GM12878 (cell line): ENCODE results near the gene DAAM1. TPM values are rescaled to one million over a fixed set of nuclear protein-coding genes. Genes with fewer than 3 reads are reported as not detected.

Experiments
- ATAC-seq: fragments of 200-7000 bp; cut with Tn5 transposase; 3 replicates; pipeline ENCODE4 v1.9.1; 2020; ENCODE audit warnings: mild to moderate bottlenecking, moderate library complexity
- BruUV-seq: library from RNA; stranded (reverse); fragments of 400-500 nt; replicated peaks from 2 replicates; lab custom pipeline; 2021; lab: Mats Ljungman, UMichigan
- CTCF ChIA-PET: fragments of 300-600 bp; sonication (Branson Sonifier 250); formaldehyde crosslinking; extraction: SDS; loops from one replicate; lab custom pipeline; 2021; ENCODE audit warnings: inconsistent platforms; lab: Yijun Ruan, JAX
- POLR2A ChIA-PET: fragments of 350-600 bp; formaldehyde crosslinking; extraction: SDS; loops from one replicate; lab custom pipeline; 2021; ENCODE audit warnings: inconsistent platforms; lab: Charles Lee
- RAD21 ChIA-PET: fragments of 300-600 bp; sonication (Branson Sonifier 250); formaldehyde crosslinking; loops from one replicate; lab custom pipeline; 2023; ENCODE audit warnings: antibody characterized with exemption; ENCODE audit not compliant: unreplicated experiment; lab: Charles Lee
- SMC1A ChIA-PET: fragments of 300-600 bp; sonication (Branson Sonifier 250); formaldehyde crosslinking; loops from one replicate; lab custom pipeline; 2023; ENCODE audit not compliant: unreplicated experiment, uncharacterized antibody; lab: Charles Lee
- DNase-seq: peaks from one replicate; pipeline ENCODE4 v3.0.0-alpha.2; 2011; ENCODE audit warnings: low read depth, low spot score
- FAIRE-seq: peaks from 3 replicates; lab custom pipeline; 2011; peaks lifted over from hg19 to GRCh38; lab: Jason Lieb, UNC
- H2AFZ ChIP-seq: 2 replicates; pipeline ENCODE4 v1.6.0; 2011; ENCODE audit warnings: low read depth, low read length, control low read depth; ENCODE audit not compliant: control insufficient read depth
- H3K27ac ChIP-seq: 2 replicates; pipeline ENCODE4 v1.5.1; 2011; ENCODE audit warnings: control low read depth; ENCODE audit not compliant: control insufficient read depth, insufficient read depth
- H3K27me3 ChIP-seq, 2 experiments: replicated peaks in 1 of 2; 2 replicates each; pipeline versions ENCODE4 v1.6.0 to v1.6.1; 2011; ENCODE audit warnings: low read length in 1 of 2; ENCODE audit not compliant: control insufficient read depth in 2 of 2, insufficient read depth in 2 of 2
- H3K36me3 ChIP-seq, 2 experiments: 2 replicates each; pipeline ENCODE4 v1.5.1; 2011; ENCODE audit warnings: low read length in 1 of 2; ENCODE audit not compliant: control insufficient read depth in 2 of 2, insufficient read depth in 2 of 2
- H3K4me1 ChIP-seq: 2 replicates; pipeline ENCODE4 v1.6.1; 2011; ENCODE audit warnings: mild to moderate bottlenecking, low read length, moderate library complexity, mixed read lengths; ENCODE audit not compliant: control insufficient read depth, insufficient read depth
- H3K4me2 ChIP-seq: 2 replicates; pipeline ENCODE4 v1.6.0; 2011; ENCODE audit warnings: control low read depth; ENCODE audit not compliant: control insufficient read depth, insufficient read depth
- H3K4me3 ChIP-seq: fragments of 200-600 bp; sonication (generic); 2 replicates; pipeline ENCODE4 v1.5.1; 2016
- H3K79me2 ChIP-seq: 2 replicates; pipeline ENCODE4 v1.6.0; 2011; ENCODE audit warnings: low read length; ENCODE audit not compliant: control insufficient read depth, insufficient read depth
- H3K9ac ChIP-seq: 2 replicates; pipeline ENCODE4 v1.8.0; 2011; ENCODE audit warnings: low read length, control low read depth, mixed read lengths; ENCODE audit not compliant: control insufficient read depth, insufficient read depth
- H3K9me3 ChIP-seq: replicated peaks from 3 replicates; pipeline ENCODE4 v1.5.1; 2011; ENCODE audit warnings: mild to moderate bottlenecking, low read length; ENCODE audit not compliant: control insufficient read depth, insufficient read depth
- H4K20me1 ChIP-seq: 2 replicates; pipeline ENCODE4 v1.6.0; 2011; ENCODE audit not compliant: control insufficient read depth, insufficient read depth
- CHD1 ChIP-seq: IDR thresholded peaks from 2 replicates; pipeline ENCODE4 v1.6.1; 2012; ENCODE audit warnings: low read depth, low read length, improper control_type of control experiment
- FOXM1 ChIP-seq: IDR thresholded peaks from 2 replicates; pipeline ENCODE4 v1.6.1; 2012; ENCODE audit warnings: low read depth, mild to moderate bottlenecking, inconsistent platforms, low read length, moderate library complexity
- MTA3 ChIP-seq: IDR thresholded peaks from 2 replicates; pipeline ENCODE4 v1.6.1; 2012; ENCODE audit warnings: low read length, inconsistent platforms, borderline replicate concordance
- NR2C2 ChIP-seq: IDR thresholded peaks from 2 replicates; pipeline ENCODE4 v1.6.1; 2011; ENCODE audit warnings: borderline replicate concordance, low read depth; ENCODE audit not compliant: control insufficient read depth, insufficient read length
- PML ChIP-seq: IDR thresholded peaks from 2 replicates; pipeline ENCODE4 v1.6.1; 2012; ENCODE audit warnings: low read length, inconsistent platforms
- POLR2A ChIP-seq: IDR thresholded peaks from 2 replicates; pipeline ENCODE4 v1.6.1; 2011; ENCODE audit warnings: low read depth, mild to moderate bottlenecking, low read length
- WGBS: methylation state at CpG from one replicate; pipeline ENCODE4 v1.1.6; 2016; ENCODE audit warnings: low lambda C conversion rate; ENCODE audit not compliant: insufficient replicate concordance, insufficient coverage; ENCODE audit errors: missing lambda C conversion rate; 5-methylcytosine and 5-hydroxymethylcytosine counted together
- in situ Hi-C: fragments of 300-500 bp; cut with MboI; formaldehyde crosslinking; loops from 9 replicates; pipeline ENCODE4 v1.14.3; 2018; ENCODE audit warnings: mixed read lengths
- intact Hi-C: fragments of 100-400 bp; cut with micrococcal nuclease; formaldehyde crosslinking; loops from one replicate; pipeline ENCODE4 v1.14.2; 2022; ENCODE audit not compliant: unreplicated experiment
- polyA plus RNA-seq, 11 experiments: library from polyadenylated mRNA; depleted of rRNA in 4 of 11; unstranded in 6 of 11; stranded (reverse) in 5 of 11; fragments of >200 nt; fragmentation: Nextera tagmentation in 4 of 11; fragmentation: Illumina TruSeq in 1 of 11; extraction: Ambion mirVana in 4 of 11; extraction: Trizol in 1 of 11; gene quantifications; 1 replicate in 1 of 11; 2 replicates in 10 of 11; pipeline versions ENCODE4 v1.2.1 to v1.2.3, GENCODE V29; 2011 to 2016; ENCODE audit warnings: inconsistent platforms in 2 of 11, missing spikeins in 2 of 11, low read depth in 1 of 11
- total RNA-seq, 4 experiments: library from RNA; depleted of rRNA in 3 of 4; stranded (reverse); fragments of >200 nt in 3 of 4; fragmentation: Illumina TruSeq in 1 of 4; extraction: Trizol in 1 of 4; gene quantifications; 2 replicates each; pipeline versions ENCODE4 v1.2.1 to v1.2.3, GENCODE V29; 2013 to 2021
- TF ChIP-seq, protein P1 (sequence below): fragments of 450-650 bp; IDR thresholded peaks from 2 replicates; pipeline ENCODE4 v1.6.1; 2018; ENCODE audit warnings: borderline replicate concordance, mild to moderate bottlenecking; ENCODE audit not compliant: partially characterized antibody
- TF ChIP-seq, protein P2 (sequence below): IDR thresholded peaks from 2 replicates; pipeline ENCODE4 v1.6.1; 2012; ENCODE audit warnings: mild to moderate bottlenecking, low read depth, low read length
- TF ChIP-seq, protein P3 (sequence below): fragments of 450-650 bp; IDR thresholded peaks from 2 replicates; pipeline ENCODE4 v1.6.1; 2017; ENCODE audit warnings: mild to moderate bottlenecking, low read depth, inconsistent platforms; ENCODE audit not compliant: poor library complexity, severe bottlenecking

The DAAM1 gene
- total and polyA plus RNA-seq, 10 of the 15 experiments (the other 5 are each of a cell fraction or from before 2014, with no cell fraction given), result 13.8 to 32.4 (median 24.2) TPM

DNA sequence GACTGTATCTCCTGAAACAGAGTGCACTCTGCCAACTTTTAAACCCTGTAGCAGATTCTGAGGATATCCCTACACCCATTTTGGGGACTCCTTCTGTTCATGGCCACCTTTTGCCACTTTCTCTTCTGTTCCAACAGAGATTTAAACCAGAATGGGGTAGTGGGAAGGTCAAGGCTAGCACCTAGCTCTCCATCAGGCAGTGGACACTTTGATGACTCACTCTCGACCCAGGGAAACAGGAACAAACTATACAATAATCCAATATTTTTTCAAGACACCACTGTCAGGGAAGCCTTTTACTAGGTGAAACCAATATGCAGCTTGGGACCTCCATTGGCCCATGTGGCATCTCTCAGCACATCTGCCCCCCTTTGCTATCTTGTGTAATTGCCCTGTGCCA is 103.6 kb downstream of the DAAM1 start:
- in situ Hi-C loops (no loop called here), intact Hi-C loops (no loop called here)
- FAIRE-seq (no peak), ATAC-seq (no peak), DNase-seq (no peak)
- no peaks in the 10 kb centered on the region for H4K20me1 ChIP-seq
- CTCF ChIA-PET, result no interaction called here
- peaks cover 5 to 7% of the 10 kb centered on the region in 2 experiments; a peak in 3 of 4 replicates for H3K36me3 ChIP-seq
- TF ChIP-seq, protein P1, sequence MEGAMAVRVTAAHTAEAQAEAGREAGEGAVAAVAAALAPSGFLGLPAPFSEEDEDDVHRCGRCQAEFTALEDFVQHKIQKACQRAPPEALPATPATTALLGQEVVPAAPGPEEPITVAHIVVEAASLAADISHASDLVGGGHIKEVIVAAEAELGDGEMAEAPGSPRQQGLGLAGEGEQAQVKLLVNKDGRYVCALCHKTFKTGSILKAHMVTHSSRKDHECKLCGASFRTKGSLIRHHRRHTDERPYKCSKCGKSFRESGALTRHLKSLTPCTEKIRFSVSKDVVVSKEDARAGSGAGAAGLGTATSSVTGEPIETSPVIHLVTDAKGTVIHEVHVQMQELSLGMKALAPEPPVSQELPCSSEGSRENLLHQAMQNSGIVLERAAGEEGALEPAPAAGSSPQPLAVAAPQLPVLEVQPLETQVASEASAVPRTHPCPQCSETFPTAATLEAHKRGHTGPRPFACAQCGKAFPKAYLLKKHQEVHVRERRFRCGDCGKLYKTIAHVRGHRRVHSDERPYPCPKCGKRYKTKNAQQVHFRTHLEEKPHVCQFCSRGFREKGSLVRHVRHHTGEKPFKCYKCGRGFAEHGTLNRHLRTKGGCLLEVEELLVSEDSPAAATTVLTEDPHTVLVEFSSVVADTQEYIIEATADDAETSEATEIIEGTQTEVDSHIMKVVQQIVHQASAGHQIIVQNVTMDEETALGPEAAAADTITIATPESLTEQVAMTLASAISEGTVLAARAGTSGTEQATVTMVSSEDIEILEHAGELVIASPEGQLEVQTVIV, result no peak
- TF ChIP-seq POLR2A, result no peak
- TF ChIP-seq CHD1, result no peak
- no peak for TF ChIP-seq FOXM1
- TF ChIP-seq, protein P2, sequence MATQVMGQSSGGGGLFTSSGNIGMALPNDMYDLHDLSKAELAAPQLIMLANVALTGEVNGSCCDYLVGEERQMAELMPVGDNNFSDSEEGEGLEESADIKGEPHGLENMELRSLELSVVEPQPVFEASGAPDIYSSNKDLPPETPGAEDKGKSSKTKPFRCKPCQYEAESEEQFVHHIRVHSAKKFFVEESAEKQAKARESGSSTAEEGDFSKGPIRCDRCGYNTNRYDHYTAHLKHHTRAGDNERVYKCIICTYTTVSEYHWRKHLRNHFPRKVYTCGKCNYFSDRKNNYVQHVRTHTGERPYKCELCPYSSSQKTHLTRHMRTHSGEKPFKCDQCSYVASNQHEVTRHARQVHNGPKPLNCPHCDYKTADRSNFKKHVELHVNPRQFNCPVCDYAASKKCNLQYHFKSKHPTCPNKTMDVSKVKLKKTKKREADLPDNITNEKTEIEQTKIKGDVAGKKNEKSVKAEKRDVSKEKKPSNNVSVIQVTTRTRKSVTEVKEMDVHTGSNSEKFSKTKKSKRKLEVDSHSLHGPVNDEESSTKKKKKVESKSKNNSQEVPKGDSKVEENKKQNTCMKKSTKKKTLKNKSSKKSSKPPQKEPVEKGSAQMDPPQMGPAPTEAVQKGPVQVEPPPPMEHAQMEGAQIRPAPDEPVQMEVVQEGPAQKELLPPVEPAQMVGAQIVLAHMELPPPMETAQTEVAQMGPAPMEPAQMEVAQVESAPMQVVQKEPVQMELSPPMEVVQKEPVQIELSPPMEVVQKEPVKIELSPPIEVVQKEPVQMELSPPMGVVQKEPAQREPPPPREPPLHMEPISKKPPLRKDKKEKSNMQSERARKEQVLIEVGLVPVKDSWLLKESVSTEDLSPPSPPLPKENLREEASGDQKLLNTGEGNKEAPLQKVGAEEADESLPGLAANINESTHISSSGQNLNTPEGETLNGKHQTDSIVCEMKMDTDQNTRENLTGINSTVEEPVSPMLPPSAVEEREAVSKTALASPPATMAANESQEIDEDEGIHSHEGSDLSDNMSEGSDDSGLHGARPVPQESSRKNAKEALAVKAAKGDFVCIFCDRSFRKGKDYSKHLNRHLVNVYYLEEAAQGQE, result no peak
- no peak for TF ChIP-seq NR2C2
- TF ChIP-seq, protein P3, sequence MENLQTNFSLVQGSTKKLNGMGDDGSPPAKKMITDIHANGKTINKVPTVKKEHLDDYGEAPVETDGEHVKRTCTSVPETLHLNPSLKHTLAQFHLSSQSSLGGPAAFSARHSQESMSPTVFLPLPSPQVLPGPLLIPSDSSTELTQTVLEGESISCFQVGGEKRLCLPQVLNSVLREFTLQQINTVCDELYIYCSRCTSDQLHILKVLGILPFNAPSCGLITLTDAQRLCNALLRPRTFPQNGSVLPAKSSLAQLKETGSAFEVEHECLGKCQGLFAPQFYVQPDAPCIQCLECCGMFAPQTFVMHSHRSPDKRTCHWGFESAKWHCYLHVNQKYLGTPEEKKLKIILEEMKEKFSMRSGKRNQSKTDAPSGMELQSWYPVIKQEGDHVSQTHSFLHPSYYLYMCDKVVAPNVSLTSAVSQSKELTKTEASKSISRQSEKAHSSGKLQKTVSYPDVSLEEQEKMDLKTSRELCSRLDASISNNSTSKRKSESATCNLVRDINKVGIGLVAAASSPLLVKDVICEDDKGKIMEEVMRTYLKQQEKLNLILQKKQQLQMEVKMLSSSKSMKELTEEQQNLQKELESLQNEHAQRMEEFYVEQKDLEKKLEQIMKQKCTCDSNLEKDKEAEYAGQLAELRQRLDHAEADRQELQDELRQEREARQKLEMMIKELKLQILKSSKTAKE, result no peak
- no peak for TF ChIP-seq PML
- no peak for TF ChIP-seq MTA3
- SMC1A ChIA-PET, result no interaction called here
- H3K9me3 ChIP-seq, result no peaks in the 10 kb centered on the region
- peaks cover 2% of the 10 kb centered on the region; the same call in 1 of the 2 replicates for H3K4me1 ChIP-seq
- H2AFZ ChIP-seq, result no peak overlapping the region
- RAD21 ChIA-PET, result interaction anchor here (1.1 kb wide), 1 partner anchor 24 kb away, joined by 3 read pairs; no protein-coding TSS in a partner anchor
- no peaks in the 10 kb centered on the region for H3K79me2 ChIP-seq
- H3K9ac ChIP-seq, result no peak overlapping the region
- no TSS peak for BruUV-seq
- WGBS, result 100% methylated on average over 1 of the region's 1 CpG
- H3K4me2 ChIP-seq, result no peak overlapping the region
- POLR2A ChIA-PET, result no interaction called here
- H3K4me3 ChIP-seq, result no peak overlapping the region
- no peak overlapping the region for H3K27ac ChIP-seq
- no peaks in the 10 kb centered on the region for H3K27me3 ChIP-seq
